ENCODE results near the gene PLXND1.

Gene PLXND1

GRCh38 chr3:129622226-129622874, 15.9 kb upstream of the PLXND1 start:
- no peak for DNase-seq (ENCODE audit: extremely low read depth, low read depth)
- no peak for TF ChIP-seq CTCF (IDR thresholded peaks at IDR 0.05; ENCODE audit: low read depth, low read length, missing control alignments)
- H3K4me3 ChIP-seq (replicated peaks; ENCODE audit: low read depth, low read length) = no peak overlapping the region

GRCh38 chr3:129621626-129622225, 15.2 kb upstream of the PLXND1 start:
- no peak overlapping the region for H3K4me3 ChIP-seq (replicated peaks; ENCODE audit: low read depth, low read length)
- TF ChIP-seq CTCF (IDR thresholded peaks at IDR 0.05; ENCODE audit: low read depth, low read length, missing control alignments) = no peak
- no peak for DNase-seq (ENCODE audit: extremely low read depth, low read depth)

- no peak for TF ChIP-seq CTCF (IDR thresholded peaks at IDR 0.05; ENCODE audit: low read depth, low read length, missing control alignments)
- DNase-seq (ENCODE audit: extremely low read depth, low read depth) = no peak
- no peak overlapping the region for H3K4me3 ChIP-seq (replicated peaks; ENCODE audit: low read depth, low read length)
Observed at GRCh38 chr3:129620828-129621559, 14.5 kb upstream of the PLXND1 start.

- no peak overlapping the region for H3K4me3 ChIP-seq (replicated peaks; ENCODE audit: low read depth, low read length)
- TF ChIP-seq CTCF (IDR thresholded peaks at IDR 0.05; ENCODE audit: low read depth, low read length, missing control alignments) = no peak
- DNase-seq (ENCODE audit: extremely low read depth, low read depth) = no peak
Observed at GRCh38 chr3:129619726-129620162, 13.3 kb upstream of the PLXND1 start.

DNA sequence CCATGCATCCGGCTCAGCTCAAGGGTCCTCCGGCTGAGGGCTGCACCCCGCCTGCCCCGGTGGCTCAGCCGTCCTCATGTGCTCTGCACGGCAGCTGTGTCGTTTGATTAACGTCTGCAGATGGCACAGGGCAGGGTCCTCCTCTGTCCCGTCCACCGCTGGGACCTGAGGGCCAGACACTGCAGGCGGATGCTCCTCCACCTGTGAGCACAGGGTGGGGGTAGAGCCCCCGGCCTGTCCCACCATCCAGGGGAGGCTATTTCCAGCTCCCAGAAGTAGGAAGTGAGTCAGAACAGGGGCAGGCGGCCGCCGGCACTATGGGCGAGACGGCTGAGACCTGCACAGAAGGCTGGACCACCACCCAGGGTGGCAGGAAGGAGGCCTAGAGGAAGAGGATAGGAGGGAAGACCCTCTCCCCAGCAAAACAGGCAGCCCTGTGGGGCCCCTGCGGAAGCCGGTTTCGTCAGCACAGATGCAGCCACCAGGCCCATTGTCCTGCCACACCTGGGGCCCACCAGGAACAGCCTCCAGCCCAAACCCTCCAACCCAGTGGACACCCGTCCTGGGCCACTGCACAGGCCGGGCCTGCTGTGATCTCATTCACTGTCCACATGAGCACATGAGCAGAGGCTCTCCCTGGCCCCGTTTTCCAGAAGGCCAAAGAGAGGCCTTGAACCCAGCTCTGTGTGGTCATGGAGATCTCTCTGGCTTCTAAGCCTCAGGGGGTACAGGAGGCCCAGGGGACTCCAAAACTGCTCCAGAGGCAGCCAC, 12.6 kb upstream of the PLXND1 start:
- no peak overlapping the region for H3K4me3 ChIP-seq (replicated peaks; ENCODE audit: low read depth, low read length)
- TF ChIP-seq CTCF (IDR thresholded peaks at IDR 0.05; ENCODE audit: low read depth, low read length, missing control alignments) = no peak
- no peak for DNase-seq (ENCODE audit: extremely low read depth, low read depth)

- no peak for DNase-seq (ENCODE audit: extremely low read depth, low read depth)
- H3K4me3 ChIP-seq (replicated peaks; ENCODE audit: low read depth, low read length) = no peak overlapping the region
- no peak for TF ChIP-seq CTCF (IDR thresholded peaks at IDR 0.05; ENCODE audit: low read depth, low read length, missing control alignments)
Observed at GRCh38 chr3:129618186-129618820, 11.8 kb upstream of the PLXND1 start.
